Heart left ventricle (tissue), 13 donors: Measurements from ENCODE around the gene COL27A1.

Experiments
- POLR2A ChIP-seq, 2 donors: fragments of 450-650 bp; IDR thresholded peaks; one replicate each; pipeline ENCODE4 v1.6.1; 2017; ENCODE audit warnings: antibody characterized with exemption in 2 of 2, mild to moderate bottlenecking in 2 of 2, moderate library complexity in 2 of 2
- TF ChIP-seq, protein P1 (sequence below), 12 donors: fragments of 200-600 bp; sonication (generic) in 4 of 12; IDR thresholded peaks; one replicate each; pipeline versions ENCODE4 v1.5.0 to v1.8.0; 2018 to 2022; ENCODE audit warnings: antibody characterized with exemption in 12 of 12, mild to moderate bottlenecking in 5 of 12
- donor health status: ischemic (EF 13 %, LVEDD 7.1; RV severe dilation, severe dysfunction).
- donor health status: DM: no; HTN: yes; CAD: no.
- donor health status: DM: no; HTN: no; CAD: no.
- donor health status: ischemic (EF 25% LVEDD 6.9; RV normal size, moderate dysfunction).
- donor health status: ischemic (EF 25% LVEDD 5.7; RV mildly dilated, moderate dysfunction).
- donor health status: ischemic (EF 35%, LVEDD 5.7; RV mildly dilated, moderate dysfunction).
- donor health status: nonischemic (EF 11% LVEDD 7.7; RV severe dilation, severe dysfunction).
- donor health status: DM: yes; HTN: yes; CAD: no.
- donor health status: PGD.
- donor health status: ischemic (EF 29% LVEDD 5.4; RV normal size, mild dysfunction).
- donor health status: nonischemic (EF 23%, LVEDD 6.1; RV moderate dilation, normal function).

DNA sequence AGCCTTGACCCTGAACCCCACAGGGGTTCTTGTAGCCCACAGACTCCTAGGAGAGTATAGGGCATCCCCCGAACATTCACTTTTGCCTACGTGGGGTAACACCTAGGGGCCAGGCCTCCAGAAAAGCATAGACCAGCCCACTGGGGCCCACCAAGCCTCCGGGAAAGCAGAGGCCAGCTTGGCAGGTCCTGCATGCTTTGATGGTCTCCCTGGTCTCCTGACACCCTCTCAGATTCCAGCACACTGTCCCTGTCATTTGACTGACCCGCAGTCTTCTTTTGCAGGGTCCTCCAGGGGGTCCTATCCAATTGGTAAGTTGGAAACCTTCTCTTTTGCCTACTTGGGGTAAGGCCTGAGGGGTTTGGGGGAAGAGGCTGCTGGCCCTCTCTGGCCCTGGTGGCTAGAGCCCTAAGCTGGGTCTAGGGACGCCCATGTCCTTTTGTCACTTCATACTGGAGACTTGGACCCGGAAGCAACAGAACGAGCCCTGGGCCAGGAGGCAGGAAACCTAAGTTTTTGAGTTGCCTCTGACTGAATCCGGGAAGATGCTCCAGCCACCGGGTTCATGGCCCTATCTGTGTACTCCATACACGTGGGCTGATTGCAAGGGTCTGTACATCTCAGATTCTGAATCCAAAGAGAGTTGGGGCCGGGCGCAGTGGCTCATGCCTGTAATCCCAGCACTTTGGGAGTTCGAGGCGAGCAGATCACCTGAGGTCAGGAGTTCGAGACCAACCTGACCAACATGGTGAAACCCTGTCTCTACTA lies 146.6 kb downstream of the COL27A1 start:
- TF ChIP-seq, protein P1, sequence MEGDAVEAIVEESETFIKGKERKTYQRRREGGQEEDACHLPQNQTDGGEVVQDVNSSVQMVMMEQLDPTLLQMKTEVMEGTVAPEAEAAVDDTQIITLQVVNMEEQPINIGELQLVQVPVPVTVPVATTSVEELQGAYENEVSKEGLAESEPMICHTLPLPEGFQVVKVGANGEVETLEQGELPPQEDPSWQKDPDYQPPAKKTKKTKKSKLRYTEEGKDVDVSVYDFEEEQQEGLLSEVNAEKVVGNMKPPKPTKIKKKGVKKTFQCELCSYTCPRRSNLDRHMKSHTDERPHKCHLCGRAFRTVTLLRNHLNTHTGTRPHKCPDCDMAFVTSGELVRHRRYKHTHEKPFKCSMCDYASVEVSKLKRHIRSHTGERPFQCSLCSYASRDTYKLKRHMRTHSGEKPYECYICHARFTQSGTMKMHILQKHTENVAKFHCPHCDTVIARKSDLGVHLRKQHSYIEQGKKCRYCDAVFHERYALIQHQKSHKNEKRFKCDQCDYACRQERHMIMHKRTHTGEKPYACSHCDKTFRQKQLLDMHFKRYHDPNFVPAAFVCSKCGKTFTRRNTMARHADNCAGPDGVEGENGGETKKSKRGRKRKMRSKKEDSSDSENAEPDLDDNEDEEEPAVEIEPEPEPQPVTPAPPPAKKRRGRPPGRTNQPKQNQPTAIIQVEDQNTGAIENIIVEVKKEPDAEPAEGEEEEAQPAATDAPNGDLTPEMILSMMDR (IDR thresholded peaks at IDR 0.05), result no peak
- no peak for TF ChIP-seq POLR2A (IDR thresholded peaks at IDR 0.05)
